SK-N-SH treated with all-trans-retinoic acid at 6 μM for 48 hours (cell line): ENCODE measurements around the gene PRMT7.

Experiments used
- BACH2 ChIP-seq: fragments of 250-450 bp; sonication (Bioruptor Pico); IDR thresholded peaks from 2 replicates; pipeline ENCODE4 v1.9.0; 2021; ENCODE audit warnings: mild to moderate bottlenecking, borderline replicate concordance
- GLIS3 ChIP-seq: fragments of 250-450 bp; sonication (Bioruptor Pico); IDR thresholded peaks from 2 replicates; pipeline ENCODE4 v1.5.0; 2020; ENCODE audit warnings: mild to moderate bottlenecking, moderate library complexity
- ISL1 ChIP-seq: fragments of 250-450 bp; sonication (Bioruptor Pico); IDR thresholded peaks from 2 replicates; pipeline ENCODE4 v2.1.2; 2022; ENCODE audit warnings: mild to moderate bottlenecking, moderate library complexity
- OSR1 ChIP-seq: fragments of 250-450 bp; sonication (Bioruptor Pico); IDR thresholded peaks from 2 replicates; pipeline ENCODE4 v1.8.0; 2022; ENCODE audit warnings: moderate library complexity, mild to moderate bottlenecking, inconsistent platforms
- TCF4 ChIP-seq: fragments of 250-450 bp; sonication (Bioruptor Pico); IDR thresholded peaks from 2 replicates; pipeline ENCODE4 v1.8.0; 2021; ENCODE audit warnings: mild to moderate bottlenecking, moderate library complexity, borderline replicate concordance
- ZFP3 ChIP-seq: fragments of 250-450 bp; sonication (Bioruptor Pico); IDR thresholded peaks from 2 replicates; pipeline ENCODE4 v1.5.0; 2020; ENCODE audit warnings: mild to moderate bottlenecking, moderate library complexity
- ZFP30 ChIP-seq: fragments of 450-650 bp; formaldehyde crosslinking; IDR thresholded peaks from 2 replicates; pipeline ENCODE4 v1.5.0; 2022; ENCODE audit warnings: mild to moderate bottlenecking, moderate library complexity
- ZNF8 ChIP-seq: fragments of 450-650 bp; formaldehyde crosslinking; IDR thresholded peaks from 2 replicates; pipeline ENCODE4 v1.5.0; 2020; ENCODE audit warnings: mild to moderate bottlenecking, moderate library complexity
- TF ChIP-seq, protein P1 (sequence below): fragments of 250-450 bp; sonication (Bioruptor Pico); IDR thresholded peaks from 2 replicates; pipeline ENCODE4 v1.8.0; 2021; ENCODE audit warnings: low read depth, mild to moderate bottlenecking, moderate library complexity, borderline replicate concordance
- TF ChIP-seq, protein P2 (sequence below): fragments of 250-450 bp; sonication (Bioruptor Pico); IDR thresholded peaks from 2 replicates; pipeline ENCODE4 v1.5.1; 2020; ENCODE audit warnings: low read depth, mild to moderate bottlenecking, moderate library complexity
- TF ChIP-seq, protein P3 (sequence below): fragments of 250-450 bp; sonication (Bioruptor Pico); IDR thresholded peaks from 2 replicates; pipeline ENCODE4 v1.5.0; 2020; ENCODE audit warnings: mild to moderate bottlenecking, moderate library complexity
- TF ChIP-seq, protein P4 (sequence below): fragments of 250-450 bp; sonication (Bioruptor Pico); IDR thresholded peaks from 2 replicates; pipeline ENCODE4 v1.8.0; 2020; ENCODE audit warnings: mild to moderate bottlenecking, moderate library complexity, borderline replicate concordance

DNA sequence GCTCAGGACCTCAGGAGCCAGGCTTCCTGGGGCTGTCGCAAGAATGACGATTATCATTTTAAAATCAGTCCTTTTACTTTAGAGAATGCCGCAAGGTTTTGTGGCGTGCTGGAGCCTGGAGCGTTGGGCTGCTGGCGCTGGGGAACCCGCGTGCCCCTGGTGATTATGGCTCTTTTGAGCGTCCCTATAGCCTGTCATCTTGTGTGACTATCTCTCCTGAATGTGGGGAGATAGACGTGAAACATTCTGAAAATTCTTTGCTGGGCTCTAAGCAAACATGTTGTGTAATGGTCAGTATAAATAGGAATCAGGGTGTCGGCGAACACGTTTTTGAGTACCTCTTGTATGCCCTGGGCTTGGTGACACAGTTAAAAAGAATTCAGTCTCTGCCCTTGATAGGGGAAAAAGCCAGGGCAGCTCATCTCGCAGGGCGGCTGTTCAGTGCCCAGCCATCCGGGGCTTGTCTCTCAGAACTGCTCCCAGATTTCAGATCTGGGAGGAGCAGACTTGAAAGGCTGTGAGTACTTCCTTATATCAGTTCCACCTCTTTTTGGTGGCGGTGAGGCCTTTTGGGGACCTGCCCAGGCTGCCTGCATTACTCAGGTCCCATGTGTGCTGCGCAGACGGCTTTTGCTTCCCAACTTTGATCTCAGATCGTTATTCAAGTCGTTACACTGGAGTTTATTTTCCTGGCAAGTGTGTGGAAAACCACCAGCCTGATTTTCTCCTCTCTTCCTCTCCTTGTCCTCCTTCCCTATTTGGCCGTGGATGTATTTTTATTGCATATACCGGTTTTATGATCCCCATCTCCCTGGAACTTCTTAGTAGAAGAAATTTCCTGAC is 45.5 kb upstream of the PRMT7 start:
- TF ChIP-seq ZFP3 (CRISPR knock-in tag) (no peak), ZFP30 (CRISPR knock-in tag) (no peak), OSR1 (CRISPR knock-in tag) (no peak), BACH2 (CRISPR knock-in tag) (no peak), ZNF8 (CRISPR knock-in tag) (no peak), GLIS3 (CRISPR knock-in tag) (no peak), ISL1 (CRISPR knock-in tag) (no peak), TCF4 (CRISPR knock-in tag) (no peak)
- TF ChIP-seq, protein P1, sequence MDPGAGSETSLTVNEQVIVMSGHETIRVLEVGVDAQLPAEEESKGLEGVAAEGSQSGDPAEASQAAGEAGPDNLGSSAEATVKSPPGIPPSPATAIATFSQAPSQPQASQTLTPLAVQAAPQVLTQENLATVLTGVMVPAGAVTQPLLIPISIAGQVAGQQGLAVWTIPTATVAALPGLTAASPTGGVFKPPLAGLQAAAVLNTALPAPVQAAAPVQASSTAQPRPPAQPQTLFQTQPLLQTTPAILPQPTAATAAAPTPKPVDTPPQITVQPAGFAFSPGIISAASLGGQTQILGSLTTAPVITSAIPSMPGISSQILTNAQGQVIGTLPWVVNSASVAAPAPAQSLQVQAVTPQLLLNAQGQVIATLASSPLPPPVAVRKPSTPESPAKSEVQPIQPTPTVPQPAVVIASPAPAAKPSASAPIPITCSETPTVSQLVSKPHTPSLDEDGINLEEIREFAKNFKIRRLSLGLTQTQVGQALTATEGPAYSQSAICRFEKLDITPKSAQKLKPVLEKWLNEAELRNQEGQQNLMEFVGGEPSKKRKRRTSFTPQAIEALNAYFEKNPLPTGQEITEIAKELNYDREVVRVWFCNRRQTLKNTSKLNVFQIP, result no peak
- TF ChIP-seq, protein P2, sequence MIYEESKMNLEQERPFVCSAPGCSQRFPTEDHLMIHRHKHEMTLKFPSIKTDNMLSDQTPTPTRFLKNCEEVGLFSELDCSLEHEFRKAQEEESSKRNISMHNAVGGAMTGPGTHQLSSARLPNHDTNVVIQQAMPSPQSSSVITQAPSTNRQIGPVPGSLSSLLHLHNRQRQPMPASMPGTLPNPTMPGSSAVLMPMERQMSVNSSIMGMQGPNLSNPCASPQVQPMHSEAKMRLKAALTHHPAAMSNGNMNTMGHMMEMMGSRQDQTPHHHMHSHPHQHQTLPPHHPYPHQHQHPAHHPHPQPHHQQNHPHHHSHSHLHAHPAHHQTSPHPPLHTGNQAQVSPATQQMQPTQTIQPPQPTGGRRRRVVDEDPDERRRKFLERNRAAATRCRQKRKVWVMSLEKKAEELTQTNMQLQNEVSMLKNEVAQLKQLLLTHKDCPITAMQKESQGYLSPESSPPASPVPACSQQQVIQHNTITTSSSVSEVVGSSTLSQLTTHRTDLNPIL, result no peak
- TF ChIP-seq, protein P3, sequence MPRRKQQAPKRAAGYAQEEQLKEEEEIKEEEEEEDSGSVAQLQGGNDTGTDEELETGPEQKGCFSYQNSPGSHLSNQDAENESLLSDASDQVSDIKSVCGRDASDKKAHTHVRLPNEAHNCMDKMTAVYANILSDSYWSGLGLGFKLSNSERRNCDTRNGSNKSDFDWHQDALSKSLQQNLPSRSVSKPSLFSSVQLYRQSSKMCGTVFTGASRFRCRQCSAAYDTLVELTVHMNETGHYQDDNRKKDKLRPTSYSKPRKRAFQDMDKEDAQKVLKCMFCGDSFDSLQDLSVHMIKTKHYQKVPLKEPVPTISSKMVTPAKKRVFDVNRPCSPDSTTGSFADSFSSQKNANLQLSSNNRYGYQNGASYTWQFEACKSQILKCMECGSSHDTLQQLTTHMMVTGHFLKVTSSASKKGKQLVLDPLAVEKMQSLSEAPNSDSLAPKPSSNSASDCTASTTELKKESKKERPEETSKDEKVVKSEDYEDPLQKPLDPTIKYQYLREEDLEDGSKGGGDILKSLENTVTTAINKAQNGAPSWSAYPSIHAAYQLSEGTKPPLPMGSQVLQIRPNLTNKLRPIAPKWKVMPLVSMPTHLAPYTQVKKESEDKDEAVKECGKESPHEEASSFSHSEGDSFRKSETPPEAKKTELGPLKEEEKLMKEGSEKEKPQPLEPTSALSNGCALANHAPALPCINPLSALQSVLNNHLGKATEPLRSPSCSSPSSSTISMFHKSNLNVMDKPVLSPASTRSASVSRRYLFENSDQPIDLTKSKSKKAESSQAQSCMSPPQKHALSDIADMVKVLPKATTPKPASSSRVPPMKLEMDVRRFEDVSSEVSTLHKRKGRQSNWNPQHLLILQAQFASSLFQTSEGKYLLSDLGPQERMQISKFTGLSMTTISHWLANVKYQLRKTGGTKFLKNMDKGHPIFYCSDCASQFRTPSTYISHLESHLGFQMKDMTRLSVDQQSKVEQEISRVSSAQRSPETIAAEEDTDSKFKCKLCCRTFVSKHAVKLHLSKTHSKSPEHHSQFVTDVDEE (CRISPR knock-in tag), result no peak
- TF ChIP-seq, protein P4, sequence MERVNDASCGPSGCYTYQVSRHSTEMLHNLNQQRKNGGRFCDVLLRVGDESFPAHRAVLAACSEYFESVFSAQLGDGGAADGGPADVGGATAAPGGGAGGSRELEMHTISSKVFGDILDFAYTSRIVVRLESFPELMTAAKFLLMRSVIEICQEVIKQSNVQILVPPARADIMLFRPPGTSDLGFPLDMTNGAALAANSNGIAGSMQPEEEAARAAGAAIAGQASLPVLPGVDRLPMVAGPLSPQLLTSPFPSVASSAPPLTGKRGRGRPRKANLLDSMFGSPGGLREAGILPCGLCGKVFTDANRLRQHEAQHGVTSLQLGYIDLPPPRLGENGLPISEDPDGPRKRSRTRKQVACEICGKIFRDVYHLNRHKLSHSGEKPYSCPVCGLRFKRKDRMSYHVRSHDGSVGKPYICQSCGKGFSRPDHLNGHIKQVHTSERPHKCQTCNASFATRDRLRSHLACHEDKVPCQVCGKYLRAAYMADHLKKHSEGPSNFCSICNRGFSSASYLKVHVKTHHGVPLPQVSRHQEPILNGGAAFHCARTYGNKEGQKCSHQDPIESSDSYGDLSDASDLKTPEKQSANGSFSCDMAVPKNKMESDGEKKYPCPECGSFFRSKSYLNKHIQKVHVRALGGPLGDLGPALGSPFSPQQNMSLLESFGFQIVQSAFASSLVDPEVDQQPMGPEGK (CRISPR knock-in tag), result no peak
